IMR-90 (cell line): ENCODE results near the gene SLC25A12.

Experiments used
- BHLHE40 ChIP-seq: fragments of 150-350 bp; IDR thresholded peaks from 2 replicates; pipeline ENCODE4 v1.6.1; 2016; ENCODE audit warnings: mild to moderate bottlenecking, low read depth, low read length
- CEBPB ChIP-seq: IDR thresholded peaks from 2 replicates; pipeline ENCODE4 v1.6.1; 2012; ENCODE audit warnings: low read depth, low read length, improper control_type of control experiment
- CTCF ChIP-seq: conservative IDR thresholded peaks from 2 replicates; pipeline ENCODE4 v1.5.1; 2012; ENCODE audit warnings: mild to moderate bottlenecking, low read depth, low read length, improper control_type of control experiment
- ELK1 ChIP-seq: fragments of 150-350 bp; IDR thresholded peaks from 2 replicates; pipeline ENCODE4 v1.6.1; 2016; ENCODE audit warnings: low read depth, mild to moderate bottlenecking, low read length, moderate library complexity, borderline replicate concordance
- FOS ChIP-seq: fragments of 150-350 bp; IDR thresholded peaks from 2 replicates; pipeline ENCODE4 v1.6.1; 2016; ENCODE audit warnings: low read depth, low read length
- MAZ ChIP-seq: IDR thresholded peaks from 2 replicates; pipeline ENCODE4 v1.6.1; 2012; ENCODE audit warnings: low read depth, mild to moderate bottlenecking, low read length, improper control_type of control experiment, moderate library complexity, borderline replicate concordance
- MXI1 ChIP-seq: IDR thresholded peaks from 2 replicates; pipeline ENCODE4 v1.6.1; 2012; ENCODE audit warnings: low read depth, mild to moderate bottlenecking, low read length, moderate library complexity, borderline replicate concordance
- POLR2A ChIP-seq: IDR thresholded peaks from 2 replicates; pipeline ENCODE4 v1.6.1; 2012; ENCODE audit warnings: mild to moderate bottlenecking, low read depth, low read length
- RAD21 ChIP-seq: IDR thresholded peaks from 2 replicates; pipeline ENCODE4 v1.6.1; 2012; ENCODE audit warnings: low read length, improper control_type of control experiment
- RCOR1 ChIP-seq: IDR thresholded peaks from 2 replicates; pipeline ENCODE4 v1.6.1; 2012; ENCODE audit warnings: mild to moderate bottlenecking, low read length, improper control_type of control experiment; ENCODE audit not compliant: insufficient replicate concordance
- RFX5 ChIP-seq: IDR thresholded peaks from 2 replicates; pipeline ENCODE4 v1.8.0; 2012; ENCODE audit warnings: low read depth, mild to moderate bottlenecking, low read length, moderate library complexity
- SMC3 ChIP-seq: fragments of 150-350 bp; IDR thresholded peaks from 2 replicates; pipeline ENCODE4 v1.6.1; 2016; ENCODE audit warnings: low read depth, mild to moderate bottlenecking, antibody characterized with exemption, low read length, moderate library complexity
- USF2 ChIP-seq: fragments of 150-350 bp; IDR thresholded peaks from 2 replicates; pipeline ENCODE4 v1.6.1; 2017; ENCODE audit warnings: mild to moderate bottlenecking, antibody characterized with exemption, low read length, low read depth

- TF ChIP-seq POLR2A (no peak), CTCF (no peak), USF2 (no peak), RAD21 (no peak), MXI1 (no peak), CEBPB (no peak), RFX5 (no peak), SMC3 (no peak), ELK1 (no peak), FOS (no peak), RCOR1 (no peak), BHLHE40 (no peak), MAZ (no peak)
Observed at GRCh38 chr2:171847627-171848026, 46.4 kb downstream of the SLC25A12 start.
